OCI-LY3 (cell line): ENCODE results near the gene KIF25.

Experiments
- EZH2phosphoT487 ChIP-seq: fragments of 200-600 bp; shearing (Covaris generic); IDR thresholded peaks from 2 replicates; pipeline ENCODE4 v1.6.1; 2018; ENCODE audit warnings: antibody characterized with exemption, mixed run types, low read depth
- TF ChIP-seq, protein P1 (sequence below): fragments of 200-600, 300-600 bp; sonication (generic); IDR thresholded peaks from 2 replicates; pipeline ENCODE4 v1.5.1; 2014; ENCODE audit warnings: antibody characterized with exemption, low read length, low read depth

DNA sequence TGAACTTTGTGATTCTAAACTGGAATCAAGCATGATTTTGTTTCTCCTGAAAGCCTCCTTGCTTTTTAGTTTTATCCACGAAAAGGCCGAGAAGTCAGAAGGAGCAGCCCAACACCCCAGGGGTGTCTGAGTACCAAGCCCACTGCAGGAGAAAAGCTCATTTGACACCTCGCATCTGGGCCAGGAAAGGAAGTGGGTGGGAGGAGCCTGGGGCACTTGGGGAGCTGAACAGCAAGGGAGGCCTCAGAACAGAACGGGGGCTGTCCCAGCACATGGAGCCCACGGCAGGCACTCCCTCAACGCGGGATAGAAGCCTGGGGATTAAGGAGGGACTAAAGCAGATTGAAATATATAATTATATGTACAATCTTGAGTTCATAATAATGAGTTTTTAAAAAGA, 6.6 kb downstream of the KIF25 start:
- TF ChIP-seq, protein P1, sequence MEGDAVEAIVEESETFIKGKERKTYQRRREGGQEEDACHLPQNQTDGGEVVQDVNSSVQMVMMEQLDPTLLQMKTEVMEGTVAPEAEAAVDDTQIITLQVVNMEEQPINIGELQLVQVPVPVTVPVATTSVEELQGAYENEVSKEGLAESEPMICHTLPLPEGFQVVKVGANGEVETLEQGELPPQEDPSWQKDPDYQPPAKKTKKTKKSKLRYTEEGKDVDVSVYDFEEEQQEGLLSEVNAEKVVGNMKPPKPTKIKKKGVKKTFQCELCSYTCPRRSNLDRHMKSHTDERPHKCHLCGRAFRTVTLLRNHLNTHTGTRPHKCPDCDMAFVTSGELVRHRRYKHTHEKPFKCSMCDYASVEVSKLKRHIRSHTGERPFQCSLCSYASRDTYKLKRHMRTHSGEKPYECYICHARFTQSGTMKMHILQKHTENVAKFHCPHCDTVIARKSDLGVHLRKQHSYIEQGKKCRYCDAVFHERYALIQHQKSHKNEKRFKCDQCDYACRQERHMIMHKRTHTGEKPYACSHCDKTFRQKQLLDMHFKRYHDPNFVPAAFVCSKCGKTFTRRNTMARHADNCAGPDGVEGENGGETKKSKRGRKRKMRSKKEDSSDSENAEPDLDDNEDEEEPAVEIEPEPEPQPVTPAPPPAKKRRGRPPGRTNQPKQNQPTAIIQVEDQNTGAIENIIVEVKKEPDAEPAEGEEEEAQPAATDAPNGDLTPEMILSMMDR: no peak
- TF ChIP-seq EZH2phosphoT487: no peak
